ENCODE measurements around the gene ATP6V1B1.
A peak's percentile ranks its signal among the peaks of the same experiment; 100 is the strongest.

ATP6V1B1 gene

GRCh38 chr2:70941701-70942100 is 6.0 kb downstream of the ATP6V1B1 start:
- Histone ChIP-seq H3K4me1 (ENCODE audit: insufficient read depth, low read length) (no peaks in the 10 kb centered on the region), H3K27ac (ENCODE audit: low read depth, low read length) (no peak overlapping the region), H3K9me3 (ENCODE audit: low read length) (no peaks in the 10 kb centered on the region), H3K27me3 (ENCODE audit: control insufficient read depth in 1 of 2, insufficient read depth in 2 of 2, low read length in 2 of 2) (peaks cover 0 to 16% of the 10 kb centered on the region in 2 donors), H3K4me3 (ENCODE audit: low read depth in 1 of 2, low read length in 2 of 2) (no peak overlapping the region), H3K36me3 (ENCODE audit: insufficient read depth, low read length) (no peaks in the 10 kb centered on the region), H3K9ac (ENCODE audit: low read length) (no peak overlapping the region)

- peaks cover 0 to 23% of the 10 kb centered on the region in 2 donors for H3K27me3 ChIP-seq (ENCODE audit: control insufficient read depth in 1 of 2, insufficient read depth in 2 of 2, low read length in 2 of 2)
- no peaks in the 10 kb centered on the region for H3K36me3 ChIP-seq (ENCODE audit: insufficient read depth, low read length)
- no peak overlapping the region for H3K4me3 ChIP-seq (ENCODE audit: low read depth in 1 of 2, low read length in 2 of 2)
- no peak overlapping the region for H3K9ac ChIP-seq (ENCODE audit: low read length)
- no peaks in the 10 kb centered on the region for H3K9me3 ChIP-seq (ENCODE audit: low read length)
- no peak overlapping the region for H3K27ac ChIP-seq (ENCODE audit: low read depth, low read length)
- H3K4me1 ChIP-seq (ENCODE audit: insufficient read depth, low read length): no peaks in the 10 kb centered on the region
Measured at GRCh38 chr2:70942396-70943204, 6.9 kb downstream of the ATP6V1B1 start.

DNA sequence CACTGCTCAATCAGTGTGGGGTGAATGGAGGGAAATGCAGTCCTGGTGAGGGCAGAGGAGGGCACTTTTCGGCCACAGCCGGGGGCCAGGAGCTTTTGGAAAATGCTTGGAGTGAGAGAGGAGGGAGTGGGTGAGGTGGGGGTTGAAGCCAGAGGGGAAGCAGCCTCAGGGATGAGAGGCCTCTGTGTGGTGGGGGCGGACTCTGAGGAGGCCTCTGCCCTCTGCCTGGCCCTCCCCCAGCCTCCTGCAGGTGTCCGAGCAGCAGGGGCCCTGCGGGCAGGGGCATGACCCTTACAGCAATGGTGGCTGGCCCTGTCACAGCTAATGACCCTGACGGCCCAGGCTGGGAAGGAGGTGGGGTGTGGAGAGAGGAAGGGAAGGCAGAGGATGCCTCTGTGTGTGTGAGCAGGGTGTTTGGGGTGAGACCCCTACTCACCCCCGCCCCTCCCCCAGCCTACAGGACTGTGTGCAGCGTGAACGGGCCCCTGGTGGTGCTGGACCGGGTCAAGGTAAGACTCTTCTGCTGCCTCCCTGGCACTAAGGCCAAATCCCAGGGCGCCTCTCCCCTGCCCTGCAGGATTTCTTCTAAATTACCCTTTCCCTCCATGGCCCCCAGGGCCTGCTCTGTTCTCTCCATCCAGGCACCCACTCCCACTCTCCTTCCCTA is 7.6 kb downstream of the ATP6V1B1 start:
- Histone ChIP-seq H3K9ac (ENCODE audit: low read length) (no peak overlapping the region), H3K9me3 (ENCODE audit: low read length) (no peaks in the 10 kb centered on the region), H3K27ac (ENCODE audit: low read depth, low read length) (no peak overlapping the region), H3K27me3 (ENCODE audit: control insufficient read depth in 1 of 2, insufficient read depth in 2 of 2, low read length in 2 of 2) (peaks cover 0 to 20% of the 10 kb centered on the region in 2 donors), H3K36me3 (ENCODE audit: insufficient read depth, low read length) (no peaks in the 10 kb centered on the region), H3K4me1 (ENCODE audit: insufficient read depth, low read length) (peaks cover 5% of the 10 kb centered on the region), H3K4me3 (ENCODE audit: low read depth in 1 of 2, low read length in 2 of 2) (no peak overlapping the region)

- Histone ChIP-seq H3K4me3 (ENCODE audit: low read depth in 1 of 2, low read length in 2 of 2) (no peak overlapping the region), H3K27me3 (ENCODE audit: control insufficient read depth in 1 of 2, insufficient read depth in 2 of 2, low read length in 2 of 2) (peaks cover 0 to 12% of the 10 kb centered on the region in 2 donors), H3K36me3 (ENCODE audit: insufficient read depth, low read length) (no peaks in the 10 kb centered on the region), H3K4me1 (ENCODE audit: insufficient read depth, low read length) (peaks cover 6% of the 10 kb centered on the region), H3K9me3 (ENCODE audit: low read length) (no peaks in the 10 kb centered on the region), H3K27ac (ENCODE audit: low read depth, low read length) (no peak overlapping the region), H3K9ac (ENCODE audit: low read length) (no peak overlapping the region)
Measured at GRCh38 chr2:70944111-70944690, 8.5 kb downstream of the ATP6V1B1 start.

- H3K9me3 ChIP-seq (ENCODE audit: low read length): no peaks in the 10 kb centered on the region
- peaks cover 6% of the 10 kb centered on the region for H3K4me1 ChIP-seq (ENCODE audit: insufficient read depth, low read length)
- no peak overlapping the region for H3K4me3 ChIP-seq (ENCODE audit: low read depth in 1 of 2, low read length in 2 of 2)
Measured at GRCh38 chr2:70946832-70947442, 11.2 kb downstream of the ATP6V1B1 start.

GRCh38 chr2:70947556-70948184 is 12.0 kb downstream of the ATP6V1B1 start:
- H3K9ac ChIP-seq (ENCODE audit: low read length): no peak overlapping the region

More at GRCh38 chr2:70946832-70947442, 11.2 kb downstream of the ATP6V1B1 start:
- Histone ChIP-seq H3K27me3 (ENCODE audit: control insufficient read depth in 1 of 2, insufficient read depth in 2 of 2, low read length in 2 of 2) (peaks cover 0 to 11% of the 10 kb centered on the region in 2 donors), H3K36me3 (ENCODE audit: insufficient read depth, low read length) (no peaks in the 10 kb centered on the region), H3K27ac (ENCODE audit: low read depth, low read length) (no peak overlapping the region), H3K9ac (ENCODE audit: low read length) (no peak overlapping the region)

GRCh38 chr2:70948337-70949003 is 12.8 kb downstream of the ATP6V1B1 start:
- peak overlapping the region; percentile 38 to 52 for H3K4me3 ChIP-seq (ENCODE audit: low read depth in 1 of 2, low read length in 2 of 2)
- H3K9ac ChIP-seq (ENCODE audit: low read length): peak overlapping the region; percentile 36
- H3K4me1 ChIP-seq (ENCODE audit: insufficient read depth, low read length): peaks cover 6% of the 10 kb centered on the region
- peaks cover 0 to 11% of the 10 kb centered on the region in 2 donors for H3K27me3 ChIP-seq (ENCODE audit: control insufficient read depth in 1 of 2, insufficient read depth in 2 of 2, low read length in 2 of 2)
- no peaks in the 10 kb centered on the region for H3K9me3 ChIP-seq (ENCODE audit: low read length)
- H3K27ac ChIP-seq (ENCODE audit: low read depth, low read length): no peak overlapping the region
- no peaks in the 10 kb centered on the region for H3K36me3 ChIP-seq (ENCODE audit: insufficient read depth, low read length)

More at GRCh38 chr2:70947556-70948184, 12.0 kb downstream of the ATP6V1B1 start:
- no peaks in the 10 kb centered on the region for H3K9me3 ChIP-seq (ENCODE audit: low read length)
- H3K36me3 ChIP-seq (ENCODE audit: insufficient read depth, low read length): no peaks in the 10 kb centered on the region
- peaks cover 0 to 11% of the 10 kb centered on the region in 2 donors for H3K27me3 ChIP-seq (ENCODE audit: control insufficient read depth in 1 of 2, insufficient read depth in 2 of 2, low read length in 2 of 2)
- no peak overlapping the region for H3K27ac ChIP-seq (ENCODE audit: low read depth, low read length)
- peak overlapping the region in 1 of 2 donors; percentile 52 for H3K4me3 ChIP-seq (ENCODE audit: low read depth in 1 of 2, low read length in 2 of 2)
- H3K4me1 ChIP-seq (ENCODE audit: insufficient read depth, low read length): peaks cover 6% of the 10 kb centered on the region

DNA sequence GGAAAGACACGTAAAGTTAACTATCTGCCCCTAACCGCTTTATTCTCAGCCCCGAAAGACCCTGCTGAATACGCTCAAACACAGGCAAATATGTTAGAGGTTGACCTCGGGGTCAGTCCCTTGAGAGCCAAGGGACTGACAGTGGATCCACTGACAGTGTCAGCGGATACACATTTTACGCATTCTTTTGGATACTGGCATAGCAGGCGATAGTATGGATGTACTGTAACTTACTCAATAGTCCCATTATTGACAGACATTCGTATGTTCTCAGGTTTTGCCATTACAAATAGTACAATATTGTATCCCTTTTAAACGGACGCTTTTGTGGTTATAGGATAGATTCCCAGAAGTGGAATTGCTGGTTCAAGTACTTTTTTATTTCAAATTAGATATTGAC is 13.4 kb downstream of the ATP6V1B1 start:
- peaks cover 0 to 11% of the 10 kb centered on the region in 2 donors for H3K27me3 ChIP-seq (ENCODE audit: control insufficient read depth in 1 of 2, insufficient read depth in 2 of 2, low read length in 2 of 2)
- H3K9ac ChIP-seq (ENCODE audit: low read length): no peak overlapping the region
- no peak overlapping the region for H3K4me3 ChIP-seq (ENCODE audit: low read depth in 1 of 2, low read length in 2 of 2)
- H3K36me3 ChIP-seq (ENCODE audit: insufficient read depth, low read length): no peaks in the 10 kb centered on the region
- no peak overlapping the region for H3K27ac ChIP-seq (ENCODE audit: low read depth, low read length)
- H3K4me1 ChIP-seq (ENCODE audit: insufficient read depth, low read length): peaks cover 6% of the 10 kb centered on the region
- no peaks in the 10 kb centered on the region for H3K9me3 ChIP-seq (ENCODE audit: low read length)

GRCh38 chr2:70954886-70955285 is 19.2 kb downstream of the ATP6V1B1 start:
- Histone ChIP-seq H3K36me3 (ENCODE audit: insufficient read depth, low read length) (no peaks in the 10 kb centered on the region), H3K9ac (ENCODE audit: low read length) (no peak overlapping the region), H3K9me3 (ENCODE audit: low read length) (no peaks in the 10 kb centered on the region), H3K4me1 (ENCODE audit: insufficient read depth, low read length) (no peaks in the 10 kb centered on the region), H3K27me3 (ENCODE audit: control insufficient read depth in 1 of 2, insufficient read depth in 2 of 2, low read length in 2 of 2) (peaks cover 0 to 7% of the 10 kb centered on the region in 2 donors), H3K27ac (ENCODE audit: low read depth, low read length) (no peak overlapping the region), H3K4me3 (ENCODE audit: low read depth in 1 of 2, low read length in 2 of 2) (no peak overlapping the region)

- Histone ChIP-seq H3K36me3 (ENCODE audit: insufficient read depth, low read length) (no peaks in the 10 kb centered on the region), H3K27ac (ENCODE audit: low read depth, low read length) (no peak overlapping the region), H3K4me1 (ENCODE audit: insufficient read depth, low read length) (no peaks in the 10 kb centered on the region), H3K9me3 (ENCODE audit: low read length) (no peaks in the 10 kb centered on the region), H3K27me3 (ENCODE audit: control insufficient read depth in 1 of 2, insufficient read depth in 2 of 2, low read length in 2 of 2) (peaks cover 0 to 7% of the 10 kb centered on the region in 2 donors), H3K9ac (ENCODE audit: low read length) (no peak overlapping the region), H3K4me3 (ENCODE audit: low read depth in 1 of 2, low read length in 2 of 2) (no peak overlapping the region)
Measured at GRCh38 chr2:70956141-70956540, 20.4 kb downstream of the ATP6V1B1 start.
